ENCODE measurements around the gene PRR22.

DNA sequence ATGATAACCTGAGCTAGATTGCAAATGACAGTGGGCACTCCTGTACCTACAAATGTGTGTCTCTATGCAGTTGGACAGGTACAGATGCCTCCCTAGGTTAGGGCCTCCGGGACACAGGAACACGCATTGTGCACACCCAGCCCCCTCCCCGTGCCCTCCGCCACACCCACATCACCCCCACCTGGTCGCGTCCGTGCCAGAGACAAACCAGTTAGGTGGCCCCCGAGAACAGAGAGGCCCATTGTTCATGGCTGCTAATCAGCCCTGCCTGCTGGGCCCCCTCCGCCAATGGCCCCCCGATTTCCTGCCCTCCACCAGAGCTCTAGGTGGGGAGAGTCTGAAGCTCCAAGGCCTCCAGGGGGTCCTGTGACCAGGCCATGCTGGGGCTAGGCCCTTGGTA is 34.0 kb upstream of the PRR22 start:
- TF ChIP-seq, protein P1, sequence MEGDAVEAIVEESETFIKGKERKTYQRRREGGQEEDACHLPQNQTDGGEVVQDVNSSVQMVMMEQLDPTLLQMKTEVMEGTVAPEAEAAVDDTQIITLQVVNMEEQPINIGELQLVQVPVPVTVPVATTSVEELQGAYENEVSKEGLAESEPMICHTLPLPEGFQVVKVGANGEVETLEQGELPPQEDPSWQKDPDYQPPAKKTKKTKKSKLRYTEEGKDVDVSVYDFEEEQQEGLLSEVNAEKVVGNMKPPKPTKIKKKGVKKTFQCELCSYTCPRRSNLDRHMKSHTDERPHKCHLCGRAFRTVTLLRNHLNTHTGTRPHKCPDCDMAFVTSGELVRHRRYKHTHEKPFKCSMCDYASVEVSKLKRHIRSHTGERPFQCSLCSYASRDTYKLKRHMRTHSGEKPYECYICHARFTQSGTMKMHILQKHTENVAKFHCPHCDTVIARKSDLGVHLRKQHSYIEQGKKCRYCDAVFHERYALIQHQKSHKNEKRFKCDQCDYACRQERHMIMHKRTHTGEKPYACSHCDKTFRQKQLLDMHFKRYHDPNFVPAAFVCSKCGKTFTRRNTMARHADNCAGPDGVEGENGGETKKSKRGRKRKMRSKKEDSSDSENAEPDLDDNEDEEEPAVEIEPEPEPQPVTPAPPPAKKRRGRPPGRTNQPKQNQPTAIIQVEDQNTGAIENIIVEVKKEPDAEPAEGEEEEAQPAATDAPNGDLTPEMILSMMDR (IDR thresholded peaks at IDR 0.05) = no peak
- no peak for TF ChIP-seq POLR2A (IDR thresholded peaks at IDR 0.05)

Measured in testis (tissue), 2 donors.